ENCODE data around the gene ANP32B. TPM values are rescaled to one million over a fixed set of nuclear protein-coding genes. Genes with fewer than 3 reads are reported as not detected.
"Not testable (repeated sequence)": the region's sequence is repeated elsewhere in the genome, so short reads cannot be mapped to it uniquely, and the experiment has no call there.

ANP32B gene
- total RNA-seq, 1 donor from 2014 or later: 19.1 TPM

DNA sequence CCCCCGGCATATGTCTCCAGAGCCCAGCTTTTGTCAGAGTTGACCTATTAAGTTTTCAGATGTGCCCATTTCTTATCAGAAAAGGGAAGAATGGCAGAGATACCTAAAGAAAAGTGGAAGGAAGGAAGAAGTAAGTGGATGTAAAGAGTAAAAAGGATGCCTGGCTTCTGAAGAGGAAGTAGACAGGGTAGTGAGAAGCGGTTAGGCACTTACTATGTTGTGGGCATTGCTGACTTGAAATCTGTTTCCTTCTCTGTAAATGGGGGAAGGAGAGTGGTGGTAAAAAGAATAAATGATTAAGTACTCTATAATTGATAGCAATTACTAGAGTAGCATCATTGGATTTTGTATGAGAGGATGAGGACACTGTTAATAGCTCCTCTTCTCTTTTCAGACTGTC lies 9.9 kb downstream of the ANP32B start:
- no peak for DNase-seq (ENCODE audit: low read depth)

DNA sequence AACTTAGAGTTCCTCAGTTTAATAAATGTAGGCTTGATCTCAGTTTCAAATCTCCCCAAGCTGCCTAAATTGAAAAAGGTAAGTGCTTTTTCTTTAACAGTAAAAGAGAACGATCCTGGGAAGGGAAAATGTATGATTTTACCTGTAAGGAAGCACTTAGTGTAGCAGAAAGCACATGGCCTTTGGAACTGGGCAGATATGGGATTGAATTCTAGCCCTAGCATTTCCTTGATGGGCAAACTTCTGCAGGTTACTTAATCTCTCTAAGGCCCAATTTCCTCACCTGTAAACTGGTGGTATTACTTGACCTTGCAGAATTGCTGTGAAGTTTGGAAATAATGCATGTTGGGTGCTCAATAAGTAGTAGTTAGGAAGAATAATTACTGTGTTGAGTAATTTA lies 11.6 kb downstream of the ANP32B start:
- DNase-seq (ENCODE audit: low read depth): no peak

DNA sequence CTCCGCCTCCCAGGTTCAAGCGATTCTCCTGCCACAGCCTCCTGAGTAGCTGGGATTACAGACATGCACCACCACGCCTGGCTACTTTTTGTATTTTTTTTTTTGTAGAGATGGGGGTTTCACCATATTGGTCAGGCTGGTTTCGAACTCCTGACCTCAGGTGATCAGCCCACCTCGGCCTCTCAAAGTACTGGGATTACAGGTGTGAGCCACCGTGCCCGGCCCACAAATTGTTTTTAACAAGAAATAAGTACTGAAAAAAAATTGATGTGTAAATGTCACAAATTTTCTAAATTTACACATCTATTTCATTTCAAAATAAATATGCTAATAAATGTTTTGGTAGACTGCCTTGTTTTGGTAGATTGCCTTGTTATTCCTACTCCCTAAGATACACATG lies 13.5 kb downstream of the ANP32B start:
- not testable (repeated sequence) for DNase-seq (ENCODE audit: low read depth)

DNA sequence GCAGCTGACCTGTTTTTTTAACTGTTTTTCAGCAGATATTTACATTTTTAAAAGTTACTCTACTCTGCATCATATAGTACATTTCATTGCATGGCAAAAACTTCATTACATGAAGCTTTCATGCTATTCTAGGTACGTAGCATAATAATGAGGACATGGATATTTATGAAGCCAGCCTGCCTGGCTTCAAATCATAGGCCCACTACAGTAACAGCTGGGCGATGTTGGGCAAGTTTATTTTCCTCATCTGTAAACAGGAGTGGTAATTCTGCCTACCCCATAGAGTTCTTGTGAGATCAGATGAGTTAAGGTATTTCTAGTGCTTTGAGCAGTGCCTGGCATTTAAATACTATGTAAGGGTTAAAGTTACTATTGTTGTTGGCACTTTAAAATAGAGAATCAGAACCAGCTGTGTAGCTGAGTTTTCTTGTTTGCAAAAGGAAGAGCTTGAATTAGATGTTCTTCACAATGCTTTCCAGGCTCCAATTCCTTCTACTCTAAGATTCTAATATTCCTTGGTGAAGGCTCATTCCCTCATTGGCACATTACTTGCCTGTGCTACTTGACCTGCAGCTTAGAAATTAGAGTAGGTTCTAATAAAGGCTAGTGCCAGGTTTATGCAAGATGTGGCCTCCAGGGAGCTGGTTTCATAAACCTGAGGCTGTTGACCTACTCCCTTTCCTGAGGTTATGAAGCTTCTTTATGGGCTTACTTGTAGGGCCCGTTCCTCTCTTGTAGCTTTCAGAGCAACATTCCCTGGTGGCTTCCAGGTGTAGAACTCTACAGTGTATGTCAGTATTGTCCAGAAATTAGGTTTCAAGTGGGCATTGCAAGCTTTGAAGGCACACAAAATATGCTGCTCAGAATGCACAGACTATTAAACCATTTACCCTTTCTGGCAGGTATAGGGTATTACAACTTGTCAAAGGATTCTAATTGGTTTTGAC lies 14.5 kb downstream of the ANP32B start:
- no peak for DNase-seq (ENCODE audit: low read depth)

DNA sequence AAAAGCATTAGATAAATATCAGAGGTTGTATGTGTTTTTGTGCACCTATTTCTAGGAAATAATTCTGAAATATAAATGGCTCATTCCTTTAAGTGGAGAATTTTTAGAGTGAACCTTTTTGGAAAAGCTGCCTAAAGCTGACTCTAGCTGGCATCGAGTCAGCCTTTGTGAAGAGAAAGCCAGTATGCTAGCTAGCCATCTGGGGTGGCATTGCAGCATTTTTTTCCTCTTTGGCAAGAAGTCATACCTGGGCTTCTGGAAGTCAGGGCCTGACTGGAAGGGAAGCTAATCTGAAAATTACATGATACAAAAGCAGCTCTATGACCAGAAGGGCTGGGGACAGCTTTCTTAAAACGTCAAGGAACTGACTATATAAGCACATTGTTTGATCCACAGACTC lies 19.7 kb downstream of the ANP32B start:
- no peak for DNase-seq (ENCODE audit: low read depth)

DNA sequence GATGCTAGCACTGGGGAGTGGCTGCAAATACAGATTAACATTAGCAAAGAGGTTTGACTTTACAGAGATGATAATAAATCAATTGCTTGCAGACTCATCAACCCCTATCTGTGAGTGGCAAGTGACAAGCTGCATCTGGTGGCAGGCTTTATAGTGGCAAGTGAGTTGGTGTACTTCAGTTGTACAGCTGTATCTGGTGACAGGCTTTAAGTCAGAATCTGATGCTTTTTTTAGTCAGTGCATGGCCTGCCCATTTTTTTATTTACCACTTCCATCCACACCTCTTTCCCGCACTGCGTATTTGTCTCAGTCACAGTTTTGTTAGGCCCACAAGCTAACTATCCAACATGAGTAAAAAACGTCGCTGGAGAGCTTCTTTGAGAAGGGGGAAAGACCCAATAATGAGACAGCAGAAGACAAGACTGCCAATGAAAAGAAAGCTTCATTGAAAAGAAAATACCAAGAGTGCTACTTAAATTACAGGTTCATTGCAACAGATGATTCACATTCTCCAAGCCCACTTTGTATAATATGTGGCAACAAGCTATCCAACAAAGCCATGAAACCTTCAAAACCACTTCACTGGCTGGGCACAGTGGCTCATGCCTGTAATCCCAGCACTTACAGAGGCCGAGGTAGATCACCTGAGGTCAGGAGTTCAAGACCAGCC lies 23.1 kb downstream of the ANP32B start:
- no peak for DNase-seq (ENCODE audit: low read depth)

DNA sequence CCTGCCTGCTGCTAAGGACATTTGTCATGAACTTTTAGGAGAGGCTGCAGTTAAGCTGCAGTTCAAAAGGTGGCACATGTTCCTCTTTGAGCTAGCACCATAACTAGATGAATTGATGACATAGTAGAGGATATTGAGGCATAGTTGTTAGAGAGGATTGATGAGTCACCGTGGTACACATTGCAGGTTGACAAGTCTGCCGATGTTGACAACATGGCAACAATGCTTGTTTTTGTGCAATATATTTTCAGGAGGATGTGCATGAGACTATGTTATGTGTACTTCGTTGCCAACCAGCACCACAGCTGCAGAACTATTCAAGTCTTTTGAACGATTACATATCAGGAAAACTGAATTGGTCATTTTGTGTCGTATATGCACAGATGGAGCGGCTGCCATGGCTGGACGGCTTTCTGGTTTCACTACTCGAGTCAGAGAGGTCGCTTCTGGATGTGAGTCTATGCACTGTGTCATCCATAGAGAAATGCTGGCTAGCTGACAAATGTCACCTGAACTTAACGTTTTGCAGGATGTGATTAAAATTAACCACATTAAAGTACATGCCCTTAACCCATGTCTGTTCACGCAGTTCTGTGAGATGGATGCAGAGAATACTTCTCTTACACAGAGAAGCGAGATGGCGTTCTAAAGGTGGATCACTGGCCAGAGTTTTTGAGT lies 24.2 kb downstream of the ANP32B start:
- DNase-seq (ENCODE audit: low read depth): no peak

DNA sequence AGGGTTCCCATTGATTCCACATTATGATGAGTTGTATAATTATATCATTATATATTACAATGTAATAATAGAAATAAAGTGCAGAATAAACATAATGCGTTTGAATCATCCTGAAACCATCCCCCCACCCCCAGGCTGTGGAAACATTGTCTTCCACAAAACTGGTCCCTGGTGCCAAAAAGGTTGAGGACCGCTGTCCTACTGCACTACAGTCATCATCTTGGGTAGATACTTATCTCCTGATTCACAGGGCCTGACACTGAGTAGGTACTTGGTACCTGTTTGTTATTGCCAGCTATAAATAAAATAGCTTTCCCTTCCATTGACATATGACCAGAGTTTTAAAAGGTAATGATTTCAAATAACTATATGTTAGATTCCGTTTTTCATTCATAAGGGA lies 25.6 kb downstream of the ANP32B start:
- DNase-seq (ENCODE audit: low read depth): no peak

DNA sequence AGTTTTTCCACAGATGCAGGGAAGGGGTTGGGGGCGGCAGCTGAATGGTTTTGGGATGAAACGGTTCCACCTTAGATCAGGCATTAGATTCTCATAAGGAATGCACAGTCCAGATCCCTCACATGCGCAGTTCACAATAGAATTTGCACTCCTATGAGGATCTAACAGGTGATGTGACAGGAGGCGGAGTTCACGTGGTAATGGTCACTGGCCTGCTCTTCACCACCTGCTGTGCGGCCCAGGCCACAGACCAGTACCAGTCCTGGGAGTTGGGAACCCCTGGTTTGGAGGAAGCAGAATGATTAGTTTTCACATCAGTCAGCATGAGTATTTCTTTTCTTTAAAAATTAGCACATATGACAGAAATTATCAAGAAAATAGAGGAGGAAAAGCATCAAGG lies 26.3 kb downstream of the ANP32B start:
- DNase-seq (ENCODE audit: low read depth): no peak

DNA sequence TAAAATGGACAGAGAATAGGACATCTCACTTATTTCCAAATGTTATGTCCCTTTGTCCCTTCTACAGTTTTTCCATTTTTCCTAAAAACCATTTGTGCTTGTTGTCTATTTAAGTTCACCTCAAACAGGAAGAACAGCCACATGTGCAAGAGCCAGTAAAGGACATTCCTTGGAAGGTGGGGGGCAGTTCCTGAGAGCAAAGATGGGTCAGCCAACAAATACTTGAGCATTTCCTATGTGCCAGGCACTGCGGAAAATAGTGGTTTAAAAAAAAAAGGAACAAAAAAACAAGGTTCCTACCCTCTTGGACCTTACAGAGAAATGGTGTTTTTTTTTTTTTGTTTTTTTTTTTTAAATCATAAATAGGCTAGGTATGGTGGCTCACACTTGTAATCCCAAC lies 26.8 kb downstream of the ANP32B start:
- DNase-seq (ENCODE audit: low read depth): no peak

DNA sequence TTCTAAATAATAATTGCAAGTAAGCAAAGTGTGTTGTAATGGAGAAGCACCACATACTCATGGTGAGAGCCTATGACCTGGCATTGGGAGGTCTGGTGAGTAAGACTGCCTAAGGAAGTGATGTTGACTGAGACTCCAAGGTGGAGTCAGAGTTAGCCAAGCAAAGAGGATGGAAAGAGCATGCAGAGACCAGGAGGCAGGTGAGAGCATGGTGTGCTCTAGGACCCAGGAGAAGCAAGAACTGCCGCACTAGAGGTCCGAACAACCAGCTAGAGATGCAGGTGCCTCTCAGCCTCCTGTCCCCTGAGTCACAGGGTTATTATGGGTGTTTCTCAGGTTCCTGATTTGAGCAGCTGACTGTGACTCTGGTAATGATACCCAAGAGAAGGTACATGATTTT lies 27.3 kb downstream of the ANP32B start:
- peak; percentile 92 for DNase-seq (ENCODE audit: low read depth)

DNA sequence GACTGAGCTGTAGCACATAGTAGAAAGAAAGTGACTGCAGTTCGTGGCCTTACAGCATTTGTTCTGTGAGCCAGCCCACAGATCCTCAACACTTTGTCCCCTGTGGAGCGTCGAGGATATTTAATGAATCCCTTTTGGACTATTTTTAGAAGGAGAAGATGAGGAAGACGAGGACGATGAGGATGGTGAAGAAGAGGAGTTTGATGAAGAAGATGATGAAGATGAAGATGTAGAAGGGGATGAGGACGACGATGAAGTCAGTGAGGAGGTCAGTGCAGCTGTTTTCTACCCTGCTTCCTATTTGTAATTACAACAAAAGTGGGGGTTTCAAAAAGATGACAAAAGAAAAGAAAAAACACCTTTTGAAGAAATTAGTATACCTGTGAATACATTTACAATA lies 28.0 kb downstream of the ANP32B start:
- no peak for DNase-seq (ENCODE audit: low read depth)

DNA sequence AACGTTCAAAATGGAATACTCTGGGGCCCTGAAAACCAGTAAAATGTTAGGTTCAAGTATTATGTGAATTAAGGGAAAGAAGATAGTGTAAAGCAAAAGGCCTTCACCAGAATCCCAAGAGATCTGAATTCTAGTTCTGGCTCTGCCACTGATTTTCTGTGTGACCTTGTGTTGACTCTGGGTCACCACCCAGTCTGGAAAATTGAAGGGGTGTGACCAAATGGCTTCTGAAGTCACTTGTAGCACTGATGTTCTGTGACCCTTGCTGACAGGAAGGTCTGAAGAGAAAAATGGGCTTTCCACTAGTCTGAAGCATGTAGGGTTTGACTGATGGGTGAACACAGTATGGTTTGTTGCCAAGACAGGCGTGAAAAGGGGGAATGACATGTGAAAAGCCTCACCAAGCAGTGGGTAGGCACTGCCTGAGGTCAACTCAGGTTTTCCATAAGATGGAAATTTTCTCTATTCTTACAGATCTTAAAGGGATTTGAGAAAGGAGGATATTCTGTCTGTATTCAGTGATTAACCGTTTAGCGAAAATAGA lies 33.1 kb downstream of the ANP32B start:
- no peak for DNase-seq (ENCODE audit: low read depth)

DNA sequence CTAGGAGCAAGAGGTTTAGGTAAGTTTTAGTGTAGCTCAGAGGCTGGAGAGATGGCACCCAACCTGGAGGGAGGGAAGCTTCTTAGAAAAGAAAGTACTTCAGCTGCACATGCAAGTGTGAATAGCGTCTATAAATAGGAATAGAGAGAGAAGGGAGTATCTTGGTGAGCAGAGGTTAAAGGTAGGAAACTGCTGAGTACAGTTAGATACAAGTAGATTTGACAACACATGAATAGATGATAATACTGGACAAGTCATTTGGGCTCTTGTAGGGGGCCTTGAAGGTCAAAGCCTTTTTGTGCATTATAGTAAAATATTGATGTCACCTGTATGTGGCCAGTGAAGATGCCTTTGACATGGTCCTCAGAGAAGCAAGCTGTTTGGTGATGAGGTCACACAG lies 34.2 kb downstream of the ANP32B start:
- no peak for DNase-seq (ENCODE audit: low read depth)

DNA sequence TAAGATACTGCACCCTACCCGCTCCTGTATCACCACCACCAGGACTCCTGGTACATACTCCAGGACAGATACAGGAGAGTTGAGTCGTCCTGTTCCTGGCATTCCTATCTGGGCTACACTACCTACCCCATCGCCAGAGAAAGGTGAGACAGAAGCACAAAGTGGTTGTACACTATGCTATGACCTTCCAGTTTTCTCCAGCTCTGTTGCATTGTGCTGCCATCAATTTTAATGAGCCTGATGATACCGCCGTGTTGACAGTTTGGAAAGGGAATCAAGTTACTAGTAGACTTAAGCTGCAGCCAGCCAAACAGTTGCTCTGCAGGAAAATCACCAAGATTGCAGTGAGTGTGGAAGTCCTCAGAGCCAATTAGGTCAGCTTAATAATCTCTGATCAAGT lies 35.2 kb downstream of the ANP32B start:
- no peak for DNase-seq (ENCODE audit: low read depth)

DNA sequence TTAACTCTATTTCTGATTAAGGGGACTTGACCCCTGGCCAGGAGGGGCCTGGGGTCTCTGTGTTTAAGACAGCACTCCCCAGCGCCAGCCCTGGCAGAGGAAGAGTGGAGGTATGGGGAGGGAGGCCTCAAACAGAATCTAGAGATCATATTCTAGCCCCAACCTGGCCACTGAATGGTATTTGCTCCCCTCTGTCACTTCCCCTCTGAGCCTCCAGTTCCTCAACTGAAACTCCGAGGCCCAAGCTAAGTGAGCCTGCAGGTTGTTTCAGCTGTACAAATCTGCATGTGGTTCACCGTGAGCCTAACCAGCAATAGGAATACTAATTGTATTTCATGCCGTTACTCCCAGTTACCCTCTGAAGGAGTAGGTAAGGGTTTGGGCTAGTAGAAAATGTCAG lies 36.0 kb downstream of the ANP32B start:
- DNase-seq (ENCODE audit: low read depth): no peak

DNA sequence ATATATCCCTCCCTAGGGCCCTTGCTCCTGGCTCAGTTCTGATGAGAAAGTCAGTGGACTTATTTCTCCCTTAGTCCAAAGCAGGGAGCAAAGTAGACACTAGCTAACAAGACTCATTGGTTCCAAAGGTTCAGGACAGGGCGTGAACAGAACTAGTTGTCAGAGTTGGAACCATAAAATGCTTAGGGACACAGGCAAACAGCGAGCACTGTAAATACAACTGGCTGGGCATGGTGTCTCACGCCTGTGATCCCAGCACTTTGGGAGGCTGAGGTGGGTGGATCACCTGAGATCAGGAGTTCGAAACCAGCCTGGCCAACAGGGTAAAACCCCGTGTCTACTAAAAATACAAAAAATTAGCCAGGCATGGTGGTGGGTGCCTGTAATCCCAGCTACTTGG lies 36.7 kb downstream of the ANP32B start:
- not testable (repeated sequence) for DNase-seq (ENCODE audit: low read depth)

DNA sequence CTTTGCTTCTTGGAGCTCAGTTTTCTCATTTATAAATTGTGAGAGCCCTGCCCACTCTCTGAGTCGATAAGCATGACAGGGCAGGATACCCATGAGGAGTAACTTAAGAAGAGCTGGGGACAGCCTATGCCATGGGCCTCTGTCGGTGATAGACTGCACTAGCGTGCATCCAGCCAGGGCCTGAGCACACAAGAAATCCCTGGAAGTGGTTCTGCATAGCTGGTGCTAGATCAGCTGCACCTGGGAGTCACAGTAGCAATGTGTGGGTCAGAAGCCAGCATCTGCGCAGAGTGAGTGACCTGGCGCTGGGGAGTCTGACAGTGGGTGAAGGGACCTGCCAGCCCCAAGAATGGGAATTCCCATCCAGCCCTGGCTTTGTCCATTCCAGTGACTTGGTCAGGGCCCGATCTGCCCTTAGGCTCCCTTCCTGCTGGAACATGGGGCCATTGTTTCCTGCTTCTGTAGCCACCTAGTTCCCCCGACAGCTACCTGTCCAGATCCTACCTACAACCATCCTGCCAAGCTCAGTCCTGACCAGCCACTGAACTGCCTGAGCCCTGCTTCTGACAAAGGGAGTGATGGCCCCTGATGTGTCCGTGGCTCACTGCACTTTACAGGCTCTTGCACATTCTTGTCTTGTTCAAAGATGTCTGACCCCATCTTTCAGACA lies 37.5 kb downstream of the ANP32B start:
- no peak for DNase-seq (ENCODE audit: low read depth)

DNA sequence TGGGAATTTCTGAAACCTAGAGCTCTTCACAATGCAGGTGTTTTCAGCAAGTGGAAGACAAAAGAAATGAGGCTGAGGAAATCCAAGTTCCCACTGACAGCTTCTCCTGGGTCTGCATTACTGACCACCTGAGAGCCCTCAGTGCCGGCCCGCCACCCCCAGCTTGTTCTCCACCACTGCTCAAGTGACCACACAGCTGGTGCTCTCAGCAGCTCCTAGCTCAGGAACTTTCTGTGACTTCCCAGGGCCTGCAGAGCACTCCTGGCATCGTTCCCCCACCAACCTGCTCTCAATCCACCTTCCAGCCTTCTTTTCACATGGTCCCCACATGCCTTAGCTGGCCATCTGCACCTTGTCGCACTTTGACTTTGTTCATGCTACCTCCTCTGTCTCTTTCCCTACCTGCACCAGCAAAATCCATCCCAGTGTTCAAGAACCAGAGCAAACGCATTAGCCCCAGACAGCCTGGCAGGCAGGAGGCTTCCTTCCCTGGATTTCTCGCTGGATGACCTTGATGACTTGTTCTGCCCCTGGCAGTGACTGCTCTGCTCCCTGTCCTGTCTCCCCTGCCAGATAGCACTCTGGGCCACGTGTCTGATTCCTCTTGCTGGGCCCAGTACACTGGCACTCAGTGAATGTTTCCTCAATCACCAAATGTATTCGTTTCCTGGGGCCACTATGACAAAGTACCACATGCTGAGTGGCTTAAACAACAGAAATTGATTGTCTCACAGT lies 38.3 kb downstream of the ANP32B start:
- DNase-seq (ENCODE audit: low read depth): no peak

DNA sequence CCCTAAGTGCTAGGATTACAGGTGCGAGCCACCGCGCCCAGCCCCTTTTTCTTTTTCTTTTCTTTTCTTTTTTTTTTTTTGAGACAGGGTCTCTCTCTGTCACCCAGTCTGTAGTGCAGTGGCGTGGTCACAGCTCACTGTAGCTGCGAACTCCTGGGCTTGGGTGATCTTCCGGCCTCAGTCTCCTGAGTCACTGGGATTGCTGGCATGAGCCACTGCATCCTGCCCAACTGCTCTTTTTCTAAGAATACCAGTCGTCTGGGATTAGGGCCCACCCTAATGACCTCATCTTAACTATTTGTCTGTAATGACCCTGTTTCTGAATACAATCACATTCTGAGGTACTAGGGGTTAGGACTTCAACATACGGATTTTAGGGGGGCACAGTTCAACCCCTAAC lies 39.3 kb downstream of the ANP32B start:
- no peak for DNase-seq (ENCODE audit: low read depth)

DNA sequence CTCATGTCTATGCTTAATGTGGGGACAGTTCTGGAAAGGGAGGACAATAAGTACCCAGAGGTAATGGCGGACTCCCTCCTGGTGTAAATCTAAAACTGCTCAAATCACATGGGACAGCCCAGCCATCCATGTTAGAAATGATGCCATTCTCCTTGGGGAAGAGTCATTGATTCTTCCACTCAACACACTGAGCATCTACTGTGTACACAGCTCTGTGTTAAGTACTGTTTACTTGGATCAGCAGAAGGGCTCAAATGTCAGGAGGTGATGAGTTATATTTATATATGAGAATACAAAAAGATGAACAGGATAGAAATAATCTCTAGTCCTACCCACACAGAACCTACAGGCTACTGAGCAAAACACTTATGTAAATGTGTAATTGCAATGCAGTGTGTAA lies 41.6 kb downstream of the ANP32B start:
- no peak for DNase-seq (ENCODE audit: low read depth)

Data from renal cortical epithelial cell (primary cell).